Mammary epithelial cell (primary cell): ENCODE data around the gene CDS2.

ENCODE experiments used
- EZH2 ChIP-seq: IDR thresholded peaks from 2 replicates; pipeline ENCODE4 v1.6.1; 2012; ENCODE audit warnings: low read length, inconsistent platforms, borderline replicate concordance
- TF ChIP-seq, protein P1 (sequence below), 2 donors: IDR thresholded peaks in 1 of 2; conservative IDR thresholded peaks in 1 of 2; 2 replicates each; pipeline ENCODE4 v1.5.1; 2011 to 2012; ENCODE audit warnings: inconsistent platforms in 2 of 2, low read length in 2 of 2, mild to moderate bottlenecking in 2 of 2, control low read depth in 1 of 2, low read depth in 1 of 2; ENCODE audit not compliant: insufficient read depth in 1 of 2; ENCODE audit errors: extremely low read depth in 1 of 2

DNA sequence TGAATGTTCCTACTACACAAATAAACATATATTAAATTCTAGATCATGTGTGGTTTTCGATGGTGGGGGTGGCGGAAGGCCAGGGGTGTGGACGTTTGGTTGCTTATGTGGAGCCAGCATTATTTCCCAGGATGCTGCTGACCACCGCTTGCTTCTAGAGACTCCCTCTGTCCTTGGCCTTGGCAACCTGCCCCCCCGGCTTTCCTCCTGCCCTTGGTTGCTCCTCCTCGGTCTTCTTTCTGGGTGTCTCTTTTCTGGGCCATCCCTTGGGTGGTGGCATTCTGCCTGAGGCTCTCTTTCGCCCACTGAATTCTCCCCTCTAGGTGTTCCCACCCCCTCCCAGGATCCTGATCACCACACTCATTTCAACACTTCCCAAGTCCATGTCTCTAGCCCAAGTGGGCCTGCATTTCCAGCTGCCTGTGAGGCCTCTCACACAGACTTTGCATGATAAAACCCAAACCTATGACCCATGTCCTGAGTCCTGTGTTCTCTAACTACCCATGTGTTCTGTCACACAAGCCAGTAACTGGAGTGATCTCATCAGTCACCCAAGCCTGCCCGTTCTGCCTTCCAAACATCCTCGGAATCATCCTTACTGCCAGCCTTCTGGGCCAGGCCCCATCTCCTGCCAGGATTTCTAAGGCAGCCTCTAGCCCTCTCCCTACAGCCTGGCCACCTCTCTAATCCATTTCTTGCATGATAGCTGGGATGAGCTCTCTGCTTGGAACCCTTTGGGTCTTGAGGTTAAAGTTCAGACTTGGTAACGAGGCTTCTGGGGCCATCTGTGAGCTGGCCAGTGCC lies 71.2 kb downstream of the CDS2 start:
- TF ChIP-seq, protein P1, sequence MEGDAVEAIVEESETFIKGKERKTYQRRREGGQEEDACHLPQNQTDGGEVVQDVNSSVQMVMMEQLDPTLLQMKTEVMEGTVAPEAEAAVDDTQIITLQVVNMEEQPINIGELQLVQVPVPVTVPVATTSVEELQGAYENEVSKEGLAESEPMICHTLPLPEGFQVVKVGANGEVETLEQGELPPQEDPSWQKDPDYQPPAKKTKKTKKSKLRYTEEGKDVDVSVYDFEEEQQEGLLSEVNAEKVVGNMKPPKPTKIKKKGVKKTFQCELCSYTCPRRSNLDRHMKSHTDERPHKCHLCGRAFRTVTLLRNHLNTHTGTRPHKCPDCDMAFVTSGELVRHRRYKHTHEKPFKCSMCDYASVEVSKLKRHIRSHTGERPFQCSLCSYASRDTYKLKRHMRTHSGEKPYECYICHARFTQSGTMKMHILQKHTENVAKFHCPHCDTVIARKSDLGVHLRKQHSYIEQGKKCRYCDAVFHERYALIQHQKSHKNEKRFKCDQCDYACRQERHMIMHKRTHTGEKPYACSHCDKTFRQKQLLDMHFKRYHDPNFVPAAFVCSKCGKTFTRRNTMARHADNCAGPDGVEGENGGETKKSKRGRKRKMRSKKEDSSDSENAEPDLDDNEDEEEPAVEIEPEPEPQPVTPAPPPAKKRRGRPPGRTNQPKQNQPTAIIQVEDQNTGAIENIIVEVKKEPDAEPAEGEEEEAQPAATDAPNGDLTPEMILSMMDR (conservative IDR thresholded peaks at IDR 0.05 in 1 of 2, IDR thresholded peaks at IDR 0.05 in 1 of 2; ENCODE audit: extremely low read depth in 1 of 2, insufficient read depth in 1 of 2, low read depth in 1 of 2, low read length in 2 of 2) = no peak
- TF ChIP-seq EZH2 = no peak
